HCEC 1CT (cell line): ENCODE data around the gene DCTN5.

Source experiments
- DNase-seq: peaks from one replicate; pipeline ENCODE4 v3.0.0-alpha.2; 2017

The DCTN5 gene

DNA sequence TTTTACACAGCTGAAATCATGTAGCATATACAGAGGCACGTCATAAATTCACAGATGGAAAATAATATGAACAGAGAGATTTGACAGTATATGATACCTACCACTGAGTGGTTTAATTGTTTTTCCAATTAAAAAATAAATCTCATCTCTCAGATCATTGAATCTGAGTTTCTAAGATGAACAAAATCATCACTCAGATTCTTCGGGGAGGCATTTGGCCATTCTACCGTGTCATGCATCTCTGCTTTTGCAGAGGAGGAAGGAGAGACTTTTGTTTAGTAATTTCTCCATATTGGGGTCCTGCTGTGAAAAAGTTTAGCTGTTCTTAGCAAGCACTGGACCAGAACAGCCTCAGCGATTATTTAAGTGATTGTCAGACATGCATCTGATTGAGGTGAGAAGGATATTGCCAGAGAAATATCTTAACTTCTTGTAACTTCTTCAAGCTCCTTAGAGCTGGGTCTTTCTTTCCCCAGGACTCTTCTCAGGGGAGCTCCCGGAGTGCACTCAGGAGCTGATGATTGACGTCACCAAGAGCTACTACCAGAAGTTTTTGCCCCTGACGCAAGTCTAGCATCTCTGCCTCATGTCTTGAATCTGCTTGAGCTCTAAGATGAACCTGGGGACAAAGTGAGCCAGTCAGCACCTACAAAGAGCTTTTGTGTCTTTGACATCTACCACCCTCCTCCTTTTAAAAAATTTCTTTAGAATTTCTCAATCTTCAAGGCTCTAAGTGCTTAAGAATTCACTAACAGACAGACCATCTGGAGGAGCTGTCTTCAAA, 25.5 kb downstream of the DCTN5 start:
- no peak for DNase-seq

DNA sequence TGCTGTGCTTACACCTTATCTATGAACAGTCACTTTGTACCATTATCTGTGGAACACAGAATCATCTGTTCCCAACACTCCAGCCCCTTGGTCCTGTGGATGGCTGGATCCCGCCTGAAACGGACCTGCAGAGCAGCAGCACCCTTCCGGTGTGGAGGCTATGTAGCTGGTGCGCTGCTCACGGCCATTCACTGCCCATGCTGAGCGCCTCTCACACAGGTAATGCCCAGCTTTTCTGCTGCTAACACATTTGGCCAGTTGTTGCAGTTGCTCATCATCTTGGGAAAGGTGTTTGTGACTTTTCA, 26.0 kb downstream of the DCTN5 start:
- no peak for DNase-seq

DNA sequence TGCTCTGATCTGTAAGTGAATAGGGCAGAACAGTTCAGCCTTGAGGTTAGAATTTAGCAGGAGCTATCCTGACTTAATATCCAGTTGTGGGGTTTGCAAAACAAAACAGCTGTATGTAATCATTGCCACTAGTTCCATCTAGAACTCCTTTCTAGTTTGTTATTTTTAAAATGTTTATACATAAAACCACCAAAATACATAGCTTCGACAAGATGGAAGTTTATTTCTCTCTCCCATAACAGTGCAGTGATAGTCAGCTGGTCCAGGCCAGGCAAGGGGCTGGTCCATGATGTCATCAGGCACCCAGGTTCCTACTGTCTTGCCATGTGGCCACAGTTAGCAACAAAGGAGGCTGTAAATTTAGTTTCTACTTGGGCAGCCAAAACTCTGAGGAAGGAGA, 27.0 kb downstream of the DCTN5 start:
- peak; percentile 32 for DNase-seq

DNA sequence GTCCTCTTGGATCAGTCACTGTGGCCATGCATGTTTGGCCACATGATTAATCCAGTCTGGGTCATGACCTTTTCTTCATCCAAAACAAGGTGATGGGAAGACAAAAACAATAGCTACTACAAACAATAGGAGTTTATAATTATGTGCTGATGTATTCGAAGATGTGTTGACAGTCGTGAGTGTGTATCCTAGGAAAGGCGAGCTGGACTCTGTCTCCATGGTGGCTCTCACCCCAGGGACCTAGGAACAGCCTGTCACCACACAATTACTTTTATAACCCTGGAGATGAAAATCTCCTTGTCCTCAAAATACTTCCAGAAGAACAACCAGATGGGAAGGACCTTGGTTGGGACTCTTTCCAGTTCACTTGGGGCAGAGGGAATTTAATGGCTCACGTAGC, 27.6 kb downstream of the DCTN5 start:
- no peak for DNase-seq

DNA sequence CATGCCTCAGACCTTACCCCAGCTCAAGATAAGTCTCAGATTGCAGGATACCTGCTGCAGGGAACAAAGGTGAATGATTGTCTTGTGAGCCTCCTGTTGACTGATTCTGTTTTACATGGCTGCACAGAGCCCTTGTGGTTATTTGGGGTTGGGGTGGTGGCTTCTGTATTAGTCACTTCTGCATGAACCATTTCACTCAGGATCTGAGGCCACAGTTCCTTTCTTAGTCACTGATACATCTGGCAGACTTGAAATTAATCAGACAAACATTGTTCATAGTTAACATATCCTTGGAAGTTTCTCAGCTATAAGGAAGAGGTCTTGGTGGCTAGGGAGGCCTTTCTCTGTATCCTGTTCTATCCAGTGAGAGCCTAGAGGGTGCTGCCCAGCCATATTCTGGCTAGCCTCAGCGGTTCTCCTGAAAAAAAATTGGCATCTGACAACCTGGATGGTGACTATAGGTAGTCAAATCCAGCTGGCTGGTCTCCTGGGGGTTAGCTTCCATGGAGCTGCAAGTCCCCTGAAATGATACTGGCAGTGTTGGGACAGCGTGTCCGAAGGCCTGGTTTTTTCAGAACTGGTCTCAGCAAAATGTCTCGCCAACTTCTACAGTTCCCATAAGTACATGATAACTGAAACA, 29.0 kb downstream of the DCTN5 start:
- peak; percentile 96 for DNase-seq

DNA sequence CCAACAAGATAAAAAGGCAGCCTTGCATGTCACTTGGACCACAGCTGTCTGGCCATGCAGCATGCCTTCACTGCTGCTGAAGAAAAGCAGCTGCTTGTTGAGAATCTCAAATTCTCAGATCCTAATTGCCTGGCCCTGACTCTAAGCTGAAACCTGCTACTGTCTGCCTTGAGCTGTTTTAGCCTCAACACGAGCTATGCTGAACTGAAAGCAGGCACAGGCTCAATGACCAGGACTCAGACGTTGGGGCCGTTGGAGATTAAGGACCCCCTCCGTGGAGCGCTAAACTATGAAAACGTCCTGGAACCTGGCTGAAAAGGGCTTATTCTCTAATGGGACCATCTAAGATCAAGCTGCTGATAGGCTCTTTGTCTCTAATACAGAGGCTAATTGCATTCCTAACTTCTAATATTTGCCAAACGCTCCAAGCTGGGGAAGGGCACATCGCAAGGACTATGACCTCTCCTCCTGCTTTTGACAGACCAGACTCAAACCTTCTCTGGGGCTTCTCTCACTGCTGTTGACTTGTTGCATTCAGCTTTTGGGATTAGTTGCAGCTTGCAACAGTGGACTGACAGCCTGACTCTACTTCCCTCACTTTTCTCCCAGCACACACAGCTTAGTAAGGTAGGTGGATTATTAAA, 32.8 kb downstream of the DCTN5 start:
- no peak for DNase-seq

DNA sequence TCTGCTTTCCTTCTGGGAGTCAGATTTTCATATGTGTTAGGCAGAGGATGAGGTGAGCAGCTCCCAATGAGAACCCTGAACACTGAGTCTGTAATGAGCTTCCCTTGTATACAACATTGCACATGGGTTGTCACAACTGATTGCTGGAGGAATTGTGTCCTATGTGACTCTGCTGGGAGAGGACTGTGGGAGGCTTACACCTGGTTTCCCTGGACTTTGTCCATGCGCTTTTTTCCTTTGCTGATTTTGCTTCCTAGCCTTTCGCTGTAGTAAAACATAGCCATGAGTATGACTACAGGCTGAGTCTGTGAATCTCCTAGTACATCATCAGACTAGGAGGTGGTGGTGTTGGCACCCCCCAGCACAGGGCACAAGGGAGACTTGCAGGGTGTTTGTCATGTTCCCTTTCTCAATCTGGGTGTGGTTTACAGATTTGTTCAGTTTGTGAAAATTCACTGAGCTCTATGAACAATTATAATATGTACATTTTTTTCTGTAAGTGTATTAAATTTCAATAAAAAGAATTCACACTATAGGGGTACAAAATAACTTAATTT, 35.7 kb downstream of the DCTN5 start:
- peak; percentile 15 for DNase-seq

DNA sequence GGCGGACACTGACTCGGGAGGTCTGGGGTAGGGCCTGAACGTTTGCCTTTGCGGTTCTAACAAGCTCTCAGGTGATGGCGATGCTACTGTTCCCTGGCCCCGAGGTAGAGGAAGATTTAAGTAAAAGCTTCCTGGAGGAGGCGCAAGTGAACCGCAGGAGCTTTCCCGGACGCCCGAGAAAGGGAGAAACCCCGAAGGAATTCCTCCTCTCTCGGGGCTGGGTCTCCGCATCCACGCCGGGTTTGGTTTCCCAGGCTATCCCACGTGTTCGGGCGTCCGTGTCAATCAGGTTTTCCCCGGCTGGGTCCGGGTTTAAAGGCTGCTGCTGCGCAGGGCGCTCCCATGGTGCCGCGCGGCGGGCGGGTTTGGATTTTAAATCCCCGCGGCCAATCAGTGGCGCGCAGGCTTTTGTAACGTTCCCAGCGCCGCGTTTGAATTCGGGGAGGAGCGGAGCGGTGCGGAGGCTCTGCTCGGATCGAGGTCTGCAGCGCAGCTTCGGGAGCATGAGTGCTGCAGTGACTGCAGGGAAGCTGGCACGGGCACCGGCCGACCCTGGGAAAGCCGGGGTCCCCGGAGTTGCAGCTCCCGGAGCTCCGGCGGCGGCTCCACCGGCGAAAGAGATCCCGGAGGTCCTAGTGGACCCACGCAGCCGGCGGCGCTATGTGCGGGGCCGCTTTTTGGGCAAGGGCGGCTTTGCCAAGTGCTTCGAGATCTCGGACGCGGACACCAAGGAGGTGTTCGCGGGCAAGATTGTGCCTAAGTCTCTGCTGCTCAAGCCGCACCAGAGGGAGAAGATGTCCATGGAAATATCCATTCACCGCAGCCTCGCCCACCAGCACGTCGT, 37.4 kb downstream of the DCTN5 start, which contains the start of gene PLK1:
Gene PLK1 (plus strand): TSS at position 460 of the 844 bp plus-strand sequence. CDS start 44 bp downstream, at position 504.
- DNase-seq, result peak; percentile 91

DNA sequence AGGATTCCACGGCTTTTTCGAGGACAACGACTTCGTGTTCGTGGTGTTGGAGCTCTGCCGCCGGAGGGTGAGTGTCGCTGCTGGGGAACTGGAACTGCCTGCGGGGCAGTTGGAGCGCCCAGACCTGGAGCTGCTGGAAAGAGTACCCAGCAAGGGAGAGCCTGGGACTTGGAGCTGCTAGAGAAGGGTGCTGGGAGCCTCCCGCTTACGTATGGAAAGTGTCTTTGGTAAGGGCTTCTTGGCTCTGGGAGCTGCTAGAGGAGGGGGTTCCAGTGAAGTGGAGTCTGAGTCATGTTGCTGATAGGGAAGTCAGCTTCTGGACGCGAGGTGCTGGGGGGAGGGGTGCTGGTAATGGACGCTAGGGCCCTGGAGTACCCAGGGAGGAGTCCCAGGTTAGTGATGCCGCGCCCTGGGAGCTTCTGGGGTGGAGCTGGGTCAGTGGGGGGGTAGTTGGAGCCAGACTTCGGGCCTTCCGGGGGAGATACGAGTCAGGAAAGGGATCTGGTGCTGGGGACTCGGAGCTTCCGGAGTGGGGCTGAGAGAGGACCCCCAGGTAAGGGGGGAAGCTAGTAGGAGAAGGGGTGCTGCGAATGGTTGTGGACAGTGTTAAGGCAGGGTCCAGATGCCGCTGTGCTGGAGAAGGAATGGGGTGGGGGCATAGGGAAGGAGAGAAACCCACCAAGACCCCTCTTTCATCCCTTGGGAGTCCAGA, 38.2 kb downstream of the DCTN5 start:
- DNase-seq, result peak; percentile 33

DNA sequence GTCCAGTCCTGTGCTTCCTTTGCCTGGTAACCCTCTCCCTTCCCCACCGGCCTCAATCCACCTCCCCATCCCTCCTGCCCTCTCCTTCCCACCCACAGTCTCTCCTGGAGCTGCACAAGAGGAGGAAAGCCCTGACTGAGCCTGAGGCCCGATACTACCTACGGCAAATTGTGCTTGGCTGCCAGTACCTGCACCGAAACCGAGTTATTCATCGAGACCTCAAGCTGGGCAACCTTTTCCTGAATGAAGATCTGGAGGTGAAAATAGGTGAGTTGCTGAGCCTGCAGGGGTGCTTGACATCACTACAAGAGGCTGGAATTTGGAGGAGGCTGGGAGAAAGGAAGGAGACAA, 38.7 kb downstream of the DCTN5 start:
- DNase-seq, result no peak

DNA sequence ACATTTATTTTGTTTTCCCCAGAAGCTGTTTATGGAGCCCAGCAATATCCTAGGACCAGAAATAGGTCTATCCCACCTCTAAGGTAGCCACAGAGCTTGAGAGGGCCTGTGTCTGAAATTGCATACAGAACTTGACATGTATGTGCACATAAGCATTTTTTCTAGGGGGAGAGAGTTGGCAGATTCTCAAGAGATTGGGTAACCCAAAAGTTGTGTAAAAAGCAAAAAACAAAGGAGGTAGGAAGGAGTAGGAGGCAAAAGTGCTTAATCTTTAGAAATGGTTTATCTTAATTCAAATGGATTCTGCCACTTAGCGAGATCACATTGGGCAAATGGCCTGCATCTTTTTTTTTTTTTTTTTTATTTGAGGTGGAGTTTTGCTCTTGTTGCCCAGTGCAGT, 40.9 kb downstream of the DCTN5 start:
- no peak for DNase-seq

DNA sequence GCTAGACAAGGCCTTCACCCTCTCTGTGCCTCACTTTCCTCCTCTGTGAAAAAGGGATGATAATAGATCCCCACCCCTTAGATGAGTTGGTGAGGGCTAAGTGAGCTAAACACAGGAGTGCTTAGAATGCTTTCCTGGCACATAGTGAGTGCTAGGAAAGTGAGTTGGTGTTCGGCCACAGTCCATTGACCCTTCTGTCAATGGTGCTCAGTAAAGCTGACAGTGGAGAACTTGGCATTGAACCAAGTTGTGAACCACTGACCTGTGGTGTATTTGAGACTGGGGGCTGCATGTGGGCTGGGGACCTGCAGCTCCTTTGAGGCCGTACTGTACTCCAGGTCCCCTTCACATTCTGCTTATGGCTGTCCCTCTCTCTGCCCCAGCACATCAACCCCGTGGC, 42.2 kb downstream of the DCTN5 start:
- DNase-seq, result no peak

DNA sequence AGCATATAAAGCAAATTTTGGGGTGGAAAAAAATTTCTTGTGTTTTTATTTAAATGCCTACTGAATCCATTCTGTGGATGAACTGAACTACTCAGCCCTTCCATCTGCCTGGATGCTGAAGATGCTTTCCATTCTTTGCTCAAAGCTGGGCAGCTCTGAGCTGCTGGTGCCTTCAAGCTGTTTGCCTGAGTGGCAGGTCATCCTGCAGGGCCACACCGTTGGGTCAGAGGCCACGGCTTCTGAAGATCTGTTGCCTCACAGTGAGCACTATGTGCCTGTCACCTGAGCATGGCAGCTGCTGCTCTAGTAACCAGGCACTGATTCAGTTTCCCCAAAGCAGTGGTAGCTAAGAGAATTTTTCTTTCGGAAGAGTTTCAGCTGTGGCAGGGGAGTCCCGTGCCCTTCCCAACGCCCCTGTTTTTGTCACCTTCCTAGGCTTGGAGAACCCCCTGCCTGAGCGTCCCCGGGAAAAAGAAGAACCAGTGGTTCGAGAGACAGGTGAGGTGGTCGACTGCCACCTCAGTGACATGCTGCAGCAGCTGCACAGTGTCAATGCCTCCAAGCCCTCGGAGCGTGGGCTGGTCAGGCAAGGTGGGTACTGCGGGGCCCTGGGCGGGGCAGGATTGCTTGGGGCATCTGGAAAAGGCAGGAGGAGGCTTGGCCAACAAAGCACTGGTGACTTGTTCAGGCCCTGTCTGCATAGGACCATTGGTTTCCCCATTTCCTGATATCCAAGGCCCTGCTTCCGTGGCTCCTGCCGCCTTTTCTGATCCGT, 46.0 kb downstream of the DCTN5 start:
- DNase-seq, result no peak

DNA sequence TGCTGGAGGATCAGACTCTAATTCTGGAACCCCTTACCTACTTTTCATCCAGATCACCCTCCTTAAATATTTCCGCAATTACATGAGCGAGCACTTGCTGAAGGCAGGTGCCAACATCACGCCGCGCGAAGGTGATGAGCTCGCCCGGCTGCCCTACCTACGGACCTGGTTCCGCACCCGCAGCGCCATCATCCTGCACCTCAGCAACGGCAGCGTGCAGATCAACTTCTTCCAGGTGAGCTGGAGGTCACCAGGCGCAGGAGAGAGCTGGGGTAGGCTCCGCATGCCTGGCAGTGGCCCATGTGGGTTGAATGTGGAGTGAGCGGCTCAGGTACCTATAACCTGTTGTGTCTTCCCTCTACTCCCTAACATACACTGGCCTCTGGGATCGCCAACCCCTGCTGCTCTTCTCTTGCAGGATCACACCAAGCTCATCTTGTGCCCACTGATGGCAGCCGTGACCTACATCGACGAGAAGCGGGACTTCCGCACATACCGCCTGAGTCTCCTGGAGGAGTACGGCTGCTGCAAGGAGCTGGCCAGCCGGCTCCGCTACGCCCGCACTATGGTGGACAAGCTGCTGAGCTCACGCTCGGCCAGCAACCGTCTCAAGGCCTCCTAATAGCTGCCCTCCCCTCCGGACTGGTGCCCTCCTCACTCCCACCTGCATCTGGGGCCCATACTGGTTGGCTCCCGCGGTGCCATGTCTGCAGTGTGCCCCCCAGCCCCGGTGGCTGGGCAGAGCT, 48.3 kb downstream of the DCTN5 start:
- DNase-seq, result no peak

DNA sequence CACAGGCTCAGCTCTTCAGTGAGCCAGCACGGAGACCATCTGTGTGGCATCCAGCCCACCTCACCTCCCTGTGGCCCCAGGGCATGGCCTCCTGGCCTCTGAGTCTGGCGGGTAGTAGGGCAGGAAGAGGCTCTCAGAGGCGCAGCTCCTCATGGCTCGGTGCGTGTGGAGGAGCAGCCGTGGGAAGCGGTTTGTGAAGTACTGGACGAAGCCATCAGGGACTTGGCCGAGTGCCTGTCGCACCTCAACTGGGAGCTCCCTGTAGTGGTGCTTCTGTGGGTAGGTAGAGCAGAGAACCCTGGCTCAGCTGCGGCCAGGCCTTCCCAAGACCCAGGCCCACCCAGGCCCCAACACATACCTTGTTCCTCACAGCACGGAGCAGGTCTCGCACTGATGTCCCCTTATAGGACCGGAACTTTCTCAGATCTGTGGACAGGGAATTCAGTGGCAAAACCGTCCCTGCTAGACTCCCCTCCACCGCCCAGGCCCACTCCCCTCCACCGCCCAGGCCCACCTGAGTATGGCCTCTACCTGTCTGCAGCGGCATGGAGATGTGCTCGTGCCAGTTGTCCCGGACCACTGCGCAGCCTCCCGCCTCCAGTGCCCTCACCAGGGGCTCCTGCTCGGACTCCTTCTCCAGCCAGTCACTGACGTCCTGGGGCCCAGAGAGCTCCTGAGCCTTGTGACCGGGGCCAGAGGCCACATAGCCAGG, 49.7 kb downstream of the DCTN5 start:
- no peak for DNase-seq

DNA sequence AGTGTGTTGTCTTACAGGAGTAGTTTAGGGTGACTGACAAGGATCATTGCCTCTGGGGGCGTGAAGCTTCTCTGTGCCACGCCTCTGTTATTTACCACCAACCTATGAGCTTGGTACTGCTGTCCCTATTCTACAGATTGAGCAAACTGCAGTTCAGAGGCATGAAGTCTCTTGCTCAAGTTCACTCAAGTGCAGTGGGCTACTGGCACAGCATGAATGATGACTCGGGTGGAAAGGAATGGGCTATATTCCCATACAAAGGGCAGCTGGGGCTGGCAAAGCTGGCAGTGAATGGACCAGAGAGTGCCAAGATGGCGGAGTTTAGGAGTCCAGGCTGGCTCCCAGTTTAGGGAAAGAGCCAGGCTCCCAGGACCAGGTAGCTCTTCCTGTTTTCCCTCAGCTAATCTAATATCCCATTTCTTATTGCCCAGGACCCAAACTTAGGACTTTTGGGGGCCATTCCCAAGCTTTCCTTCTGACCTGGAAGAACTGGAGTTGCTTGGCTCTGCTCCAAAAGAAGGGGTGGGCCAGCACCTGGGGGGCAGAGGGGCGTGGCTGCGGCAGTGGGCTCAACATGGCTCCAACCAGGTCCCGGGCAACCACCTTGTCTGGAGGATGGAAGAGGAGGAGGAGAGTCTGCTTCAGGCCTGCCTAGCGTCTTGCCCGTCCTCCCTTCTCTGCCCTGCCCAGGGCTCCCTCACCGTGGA, 50.4 kb downstream of the DCTN5 start:
- peak; percentile 17 for DNase-seq

DNA sequence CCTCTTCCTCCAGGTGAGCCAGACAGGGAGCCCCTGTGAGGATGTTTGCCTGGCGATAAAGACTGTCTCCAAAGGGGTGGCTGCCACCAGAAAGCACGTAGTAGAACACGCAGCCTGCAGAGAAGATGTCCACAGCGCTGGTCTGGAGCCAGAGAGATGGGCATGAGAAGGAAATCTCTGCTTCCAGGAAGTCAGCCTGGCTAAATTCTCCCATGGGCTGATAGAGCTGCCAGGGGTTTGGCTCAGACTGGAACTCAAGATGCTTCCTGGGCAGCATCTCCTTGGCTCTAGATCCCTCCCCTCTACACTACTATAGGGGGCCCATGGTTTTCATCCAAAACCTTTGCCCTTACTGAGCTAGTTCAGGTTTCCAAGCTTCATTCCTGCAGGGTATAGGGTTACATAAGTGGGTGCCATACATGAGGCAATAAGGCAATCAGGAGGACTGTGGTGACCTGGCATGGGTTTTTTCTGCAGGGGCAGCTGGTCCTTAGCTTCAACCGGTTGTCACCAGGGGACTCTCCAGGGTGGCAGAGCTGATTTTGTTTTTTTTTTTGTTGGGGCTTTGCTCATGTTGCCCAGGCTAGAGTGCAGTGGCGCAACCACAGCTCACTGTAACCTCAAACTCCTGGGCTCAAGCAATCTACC, 51.0 kb downstream of the DCTN5 start:
- DNase-seq, result no peak

DNA sequence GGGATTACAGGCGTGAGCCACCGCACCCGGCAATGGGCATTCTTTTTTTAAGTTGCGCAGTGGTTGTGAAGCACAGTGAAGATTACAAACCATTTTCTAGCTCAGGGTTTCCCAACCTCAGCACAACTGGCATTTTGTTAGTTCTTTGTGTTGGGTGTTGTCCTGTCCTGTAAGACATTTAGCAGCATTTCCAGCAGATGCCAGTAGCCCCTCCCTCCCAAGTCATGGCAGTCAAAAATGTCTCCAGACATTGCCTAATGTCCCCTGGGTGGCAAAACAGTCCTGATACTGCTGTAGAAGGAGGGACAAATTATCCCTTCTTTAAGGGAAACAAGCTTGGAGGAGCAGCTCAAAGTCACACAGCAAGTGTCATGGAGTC, 53.0 kb downstream of the DCTN5 start:
- DNase-seq, result no peak
